HUDEP-2 (cell line): Measurements from ENCODE around the gene NTN1.

Source experiments
- DNase-seq, 76 experiments: peaks; one replicate each; lab custom pipeline; 2025; ENCODE audit not compliant: unreplicated experiment in 76 of 76; lab: John Stamatoyannopoulos, UW

NTN1 gene

GRCh38 chr17:9032151-9032550 lies 10.8 kb downstream of the NTN1 start:
- DNase-seq: no peak

GRCh38 chr17:9032583-9032982 lies 11.3 kb downstream of the NTN1 start:
- DNase-seq: no peak

DNA sequence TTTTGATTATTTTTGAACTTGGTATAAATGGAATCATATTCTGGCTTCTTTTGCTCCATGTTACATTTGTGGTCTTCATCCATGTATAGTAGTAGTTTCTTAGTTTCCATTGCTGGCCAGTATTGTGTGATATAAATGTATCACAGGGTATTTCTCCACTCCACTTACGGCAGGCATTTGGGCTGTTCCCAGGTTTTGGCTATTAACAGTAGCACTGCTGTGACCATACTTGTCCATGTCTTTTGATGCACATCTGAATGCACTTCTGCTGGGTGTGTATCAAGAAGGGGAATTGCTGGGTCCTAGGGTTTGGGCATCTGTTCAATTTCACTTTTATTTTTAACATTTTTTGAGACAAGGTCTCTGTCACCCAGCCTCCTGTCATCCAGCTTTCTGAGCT lies 13.9 kb downstream of the NTN1 start:
- DNase-seq: no peak

DNA sequence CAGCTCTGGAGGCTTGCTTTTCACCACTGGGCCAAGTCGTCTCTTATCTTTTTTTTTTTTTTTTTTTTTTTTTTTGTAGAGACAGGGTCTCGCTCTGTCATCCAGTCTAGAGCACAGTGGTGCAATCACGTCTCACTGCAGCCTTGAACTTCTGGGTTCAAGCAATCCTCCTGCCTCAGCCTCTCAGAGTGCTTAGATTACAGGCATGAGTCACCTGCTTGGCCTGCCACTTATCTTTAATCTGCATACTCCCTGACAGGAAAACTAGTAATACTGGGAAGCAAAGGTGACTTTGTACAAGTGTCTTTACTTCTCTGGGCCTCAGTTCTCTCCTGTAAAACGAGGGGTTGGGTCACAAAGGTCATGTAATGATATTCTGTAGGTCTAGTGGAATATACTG lies 15.0 kb downstream of the NTN1 start:
- DNase-seq: peak in 5 of 76 experiments; percentile 6 to 49 (median 11)

DNA sequence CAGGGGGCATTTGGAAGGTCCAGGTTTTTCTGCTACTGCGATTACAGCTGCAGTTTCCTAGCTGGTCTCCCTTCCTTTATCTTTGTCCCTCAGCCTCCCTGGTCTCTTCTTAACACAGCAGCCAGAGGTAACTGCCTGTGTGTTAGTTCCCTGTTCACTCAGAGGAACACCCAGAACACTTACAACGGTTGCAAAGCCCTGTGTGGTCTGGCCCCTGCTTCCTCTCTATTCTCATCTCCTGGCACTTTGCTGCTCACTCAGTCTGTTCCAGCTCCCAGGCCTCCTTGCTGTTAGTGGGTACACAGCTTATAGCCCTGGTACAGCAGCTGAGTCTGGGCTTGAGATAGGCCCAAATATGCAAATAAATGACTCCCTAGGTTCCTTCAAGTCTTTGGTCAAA lies 16.4 kb downstream of the NTN1 start:
- DNase-seq: peak in 30 of 76 experiments; percentile 8 to 82 (median 38)

DNA sequence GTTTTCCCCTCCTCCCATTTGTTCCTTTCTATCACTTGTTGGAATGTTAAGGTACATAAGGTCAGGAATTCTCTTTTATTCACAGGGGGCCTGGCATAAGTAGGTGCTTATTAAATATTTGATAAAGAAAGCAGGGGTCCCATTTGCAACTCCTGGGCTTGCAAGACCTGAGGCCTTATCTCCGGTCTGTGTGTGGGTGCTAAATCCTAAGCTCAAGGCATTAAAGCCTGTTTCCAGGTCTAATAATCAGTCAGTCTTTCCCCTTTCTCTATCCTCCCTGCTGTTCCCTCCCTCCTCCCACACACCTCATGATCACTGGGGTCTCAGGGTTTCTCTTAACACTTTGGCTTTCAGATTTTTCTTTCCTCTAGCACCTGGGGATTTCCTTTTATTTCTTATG lies 17.1 kb downstream of the NTN1 start:
- peak in 1 of 76 experiments; percentile 28 for DNase-seq

DNA sequence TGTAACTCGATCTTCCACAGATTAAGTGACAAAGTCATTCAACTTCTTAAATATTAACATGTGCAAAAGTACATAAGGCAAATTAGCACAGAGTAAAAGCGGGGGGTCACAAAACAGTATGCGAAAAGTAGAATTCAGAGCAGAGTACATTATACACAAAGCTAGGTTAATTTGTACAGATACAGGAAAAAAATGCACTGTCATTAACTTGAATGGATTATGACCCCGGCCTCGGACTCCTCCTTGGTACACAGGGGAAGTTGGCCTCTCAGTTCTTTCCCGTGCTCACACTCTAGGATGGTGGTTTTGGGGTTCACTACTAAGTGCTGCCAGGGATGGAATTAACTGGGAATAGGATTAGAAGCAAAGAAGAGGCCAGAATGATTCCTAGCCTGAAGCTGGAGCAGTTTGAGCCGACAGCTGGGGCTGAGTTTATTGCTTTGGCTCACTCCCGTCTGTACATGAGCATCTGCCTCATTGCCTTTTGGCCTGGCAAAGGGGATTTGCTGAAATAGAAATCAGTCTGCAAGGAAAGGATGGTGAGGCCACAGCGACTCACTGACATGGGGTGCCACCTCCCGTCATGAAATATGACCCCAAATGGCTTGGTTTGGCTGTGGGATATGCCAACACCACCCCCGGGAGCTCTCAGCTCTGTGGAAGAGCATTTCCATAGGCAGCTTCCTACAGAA lies 23.6 kb downstream of the NTN1 start:
- no peak for DNase-seq

GRCh38 chr17:9050801-9051401 lies 29.6 kb downstream of the NTN1 start:
- no peak for DNase-seq

DNA sequence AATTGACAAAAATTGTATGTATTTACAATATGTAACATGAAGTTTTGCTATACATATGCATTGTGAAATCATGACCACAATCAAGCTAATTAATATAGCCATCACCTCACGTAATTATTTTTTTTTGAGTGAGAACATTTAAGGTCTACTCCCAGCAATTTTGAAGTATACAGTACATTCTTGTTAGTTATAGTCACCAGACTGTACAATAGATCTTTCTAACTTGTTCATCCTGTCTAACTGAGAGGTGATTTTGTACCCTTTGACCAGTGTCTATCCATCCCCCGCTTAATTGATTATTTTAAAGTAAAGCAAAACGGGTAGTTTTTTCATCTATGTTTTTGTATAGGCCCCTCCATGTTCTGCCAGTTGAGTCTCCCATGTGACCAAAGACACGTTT lies 30.3 kb downstream of the NTN1 start:
- DNase-seq: no peak

DNA sequence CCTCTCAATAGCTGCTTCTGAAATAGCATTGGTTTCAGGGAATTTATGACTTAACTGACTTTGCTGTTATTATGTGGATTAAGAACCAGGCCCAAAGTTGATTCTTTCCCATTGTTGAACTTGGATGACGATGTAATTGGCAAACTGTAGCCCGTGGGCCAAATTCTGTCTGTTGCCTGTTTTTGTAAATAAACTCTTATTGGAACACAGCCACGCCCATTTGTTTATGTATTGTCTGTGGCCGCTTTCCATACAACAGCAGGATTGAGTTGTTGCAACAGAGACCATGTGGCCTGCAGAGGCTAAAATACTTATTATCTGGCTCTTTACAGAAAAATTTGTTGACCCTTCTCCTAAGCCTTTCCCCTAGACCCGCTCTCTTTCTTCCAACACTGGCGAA lies 31.6 kb downstream of the NTN1 start:
- no peak for DNase-seq

- DNase-seq: no peak
Measured at GRCh38 chr17:9053406-9053805, 32.1 kb downstream of the NTN1 start.

DNA sequence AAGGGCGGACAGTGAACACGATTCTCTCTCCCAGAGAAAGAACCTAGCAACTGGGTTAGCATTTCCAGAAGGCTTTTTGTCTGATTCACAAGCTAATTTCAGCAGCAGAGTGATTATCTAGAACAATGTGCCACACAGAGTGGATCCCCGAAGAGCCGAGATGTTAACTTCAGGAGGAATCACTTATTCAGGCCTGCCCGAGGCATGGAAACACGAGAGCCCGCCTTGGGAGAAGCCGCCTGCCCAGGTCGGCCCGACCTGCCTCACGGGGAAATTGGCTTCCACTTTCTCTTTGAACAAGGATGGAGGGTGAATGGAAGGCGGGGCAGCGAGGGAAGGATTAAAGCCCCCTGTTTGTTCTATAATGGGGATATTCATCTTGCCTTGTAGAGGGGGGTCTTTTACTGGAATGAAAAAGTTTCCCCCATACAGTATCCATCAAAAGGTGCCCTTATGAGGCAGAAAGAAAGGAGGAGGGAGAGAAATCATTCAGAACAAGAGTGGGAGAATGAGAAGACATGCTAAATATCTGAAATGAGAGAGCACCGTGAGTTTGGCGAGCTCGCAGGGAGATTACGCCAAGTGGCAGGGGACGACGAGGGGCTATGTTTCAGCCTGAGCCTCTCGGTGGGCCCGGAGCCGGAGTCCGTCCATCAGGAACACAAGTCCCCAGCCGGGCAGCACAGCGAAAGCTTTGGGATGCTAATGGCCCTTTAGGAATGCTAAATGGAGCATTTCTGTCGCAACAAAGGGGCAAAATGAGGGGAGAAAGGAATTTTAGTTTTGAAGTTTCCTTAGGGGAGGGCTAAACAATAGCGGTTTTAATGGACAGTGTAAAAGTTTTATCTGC lies 33.0 kb downstream of the NTN1 start:
- no peak for DNase-seq

- DNase-seq: no peak
Measured at GRCh38 chr17:9055281-9055680, 34.0 kb downstream of the NTN1 start.

- no peak for DNase-seq
Measured at GRCh38 chr17:9056566-9056965, 35.3 kb downstream of the NTN1 start.

GRCh38 chr17:9057310-9057709 lies 36.0 kb downstream of the NTN1 start:
- no peak for DNase-seq

GRCh38 chr17:9062399-9062902 lies 41.1 kb downstream of the NTN1 start:
- DNase-seq: no peak

DNA sequence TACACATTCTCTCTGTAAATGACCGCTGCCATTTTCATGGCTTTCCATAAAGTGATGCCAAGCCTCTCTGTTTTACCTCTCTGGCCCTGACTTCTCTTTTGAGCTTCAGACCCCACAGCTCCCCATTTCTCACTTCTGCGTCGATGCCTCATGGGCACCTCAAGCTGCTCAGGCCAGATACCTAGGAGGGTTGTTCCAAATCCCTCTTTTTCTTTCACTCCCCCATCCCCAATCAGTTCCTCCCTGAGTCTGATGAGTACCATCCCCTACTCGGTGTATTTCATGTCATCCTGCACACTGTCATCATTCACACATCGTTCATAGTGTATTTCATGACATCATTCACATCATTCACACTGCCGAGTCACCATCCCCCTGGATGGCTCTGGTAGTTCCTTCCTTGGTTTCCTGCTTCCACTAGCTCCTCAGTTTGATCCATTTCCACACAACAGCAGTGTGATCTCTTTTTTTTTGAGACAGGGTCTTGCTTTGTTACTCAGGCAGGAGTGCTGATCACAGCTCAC lies 43.1 kb downstream of the NTN1 start:
- DNase-seq: no peak

GRCh38 chr17:9071016-9071415 lies 49.7 kb downstream of the NTN1 start:
- DNase-seq: no peak

- no peak for DNase-seq
Measured at GRCh38 chr17:9071811-9072498, 50.6 kb downstream of the NTN1 start.

DNA sequence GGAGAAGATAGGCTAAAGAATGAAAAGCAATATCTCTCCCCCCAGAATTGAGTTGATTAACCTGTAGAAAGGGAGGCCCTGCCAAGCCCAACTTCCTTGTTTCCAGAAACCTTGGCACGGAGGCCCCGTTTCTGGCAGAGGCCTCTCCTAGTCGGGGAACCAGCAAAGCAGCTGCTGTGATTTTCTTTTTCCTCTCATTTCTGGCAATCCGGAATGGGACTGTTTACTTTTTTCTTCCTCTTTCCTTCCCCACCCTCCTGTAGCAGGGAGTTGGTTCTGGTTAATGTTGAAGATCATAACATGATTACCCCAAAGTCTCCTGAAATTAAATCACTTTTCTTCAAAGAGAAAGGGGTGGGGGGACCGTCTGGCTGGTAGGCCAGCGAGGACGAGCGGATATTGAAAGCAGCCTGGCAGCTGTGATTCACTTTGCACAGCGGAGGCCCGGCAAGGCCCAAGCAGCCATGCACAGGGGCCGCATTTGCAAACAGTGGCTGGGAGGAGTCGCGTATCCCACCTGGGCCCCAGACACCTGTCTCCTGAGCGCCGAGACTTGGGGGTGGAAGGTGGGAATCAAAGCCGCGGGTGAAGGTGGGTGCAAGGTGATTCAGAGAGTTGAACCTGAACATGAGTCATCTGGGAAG lies 51.5 kb downstream of the NTN1 start:
- no peak for DNase-seq
